Mesenteric fat pad (tissue), 1 donor: ENCODE measurements around the gene P3H3. TPM values are rescaled to one million over a fixed set of nuclear protein-coding genes. Genes with fewer than 3 reads are reported as not detected.
"Not testable (repeated sequence)": the region's sequence is repeated elsewhere in the genome, so short reads cannot be mapped to it uniquely, and the experiment has no call there.

Experiments
- DNase-seq: peaks from one replicate; pipeline ENCODE4 v3.0.0-alpha.2; 2020; ENCODE audit warnings: low spot score
- total RNA-seq: library from RNA; stranded (reverse); fragmentation: NEBNext Ultra II Directional; extraction: Animal tissue kit (Norgen Biotek cat#: 25700); gene quantifications from one replicate; pipeline ENCODE4 v1.2.1, GENCODE V29; 2021
- donor health status: DM: yes; HTN: yes; CAD: no.

The P3H3 gene
- total RNA-seq, 1 donor from 2014 or later: 11.1 TPM

DNA sequence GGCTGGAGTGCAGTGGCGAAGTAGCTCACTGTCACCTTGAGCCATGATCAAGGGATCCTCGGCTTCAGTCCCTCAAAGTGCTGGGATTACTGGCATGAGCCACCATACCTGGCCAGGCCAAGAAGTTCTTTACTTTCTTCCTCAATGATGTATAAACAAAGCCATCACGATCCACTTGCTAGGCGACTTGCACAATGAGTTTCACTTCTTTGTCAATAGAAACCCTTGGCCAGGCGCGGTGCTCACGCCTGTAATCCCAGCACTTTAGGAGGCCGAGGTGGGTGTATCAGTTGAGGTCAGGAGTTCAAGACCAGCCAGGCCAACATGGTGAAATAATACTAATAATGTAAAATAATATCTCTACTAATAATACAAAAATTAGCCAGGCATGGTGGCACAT, 59.3 kb downstream of the P3H3 start:
- DNase-seq: no peak

DNA sequence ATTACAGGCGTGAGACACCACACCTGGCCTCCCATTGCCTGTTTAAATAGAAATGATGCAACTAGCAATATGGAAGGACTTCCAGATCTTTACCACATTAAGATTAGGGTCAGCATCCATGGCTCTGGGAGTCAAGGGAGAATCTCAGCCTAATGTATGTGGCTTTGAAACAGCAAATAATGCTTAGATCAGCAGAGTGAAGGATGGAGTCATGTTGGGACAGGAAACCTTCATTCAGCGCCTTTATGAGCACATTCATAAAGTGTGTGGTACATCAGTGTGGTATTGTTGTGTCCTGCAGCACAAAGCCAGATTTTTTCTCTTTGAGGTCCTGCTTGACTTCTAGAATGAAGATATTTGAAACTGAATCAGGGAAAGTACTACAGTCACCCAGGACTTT, 60.2 kb downstream of the P3H3 start:
- DNase-seq: no peak

DNA sequence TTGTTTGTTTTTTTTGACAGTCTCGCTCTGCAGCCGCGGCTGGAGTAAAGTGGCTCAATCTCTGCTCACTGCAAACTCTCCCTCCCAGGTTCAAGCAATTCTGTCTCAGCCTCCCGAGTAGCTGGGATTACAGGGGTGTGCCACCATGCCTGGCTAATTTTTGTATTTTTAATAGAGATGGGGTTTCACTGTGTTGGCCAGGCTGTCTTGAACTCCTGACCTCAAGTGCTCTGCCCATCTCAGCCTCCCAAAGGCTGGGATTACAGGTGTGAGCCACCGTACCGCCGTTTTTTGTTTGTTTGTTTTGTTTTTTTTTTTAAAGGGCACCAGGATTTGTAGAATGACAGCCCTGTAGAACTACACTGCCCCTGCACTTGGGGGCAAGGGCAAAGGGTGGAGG, 60.6 kb downstream of the P3H3 start:
- not testable (repeated sequence) for DNase-seq

Other genes with a start within 250 kb of the P3H3 start
- gene CHD4, start 221.0 kb upstream of the P3H3 start, total RNA-seq: 218 TPM
- 2.5 TPM for gene LPAR5, start 192.4 kb upstream of the P3H3 start, total RNA-seq
- gene ACRBP, start 181.0 kb upstream of the P3H3 start, total RNA-seq: 2.5 TPM
- gene ING4, start 165.3 kb upstream of the P3H3 start, total RNA-seq: 16.7 TPM
- 39.3 TPM for gene ZNF384, start 139.0 kb upstream of the P3H3 start, total RNA-seq
- gene PIANP, start 127.6 kb upstream of the P3H3 start, total RNA-seq: 0.16 TPM
- gene COPS7A, start 104.4 kb upstream of the P3H3 start, total RNA-seq: 57.5 TPM
- 145 TPM for gene MLF2, start 75.3 kb upstream of the P3H3 start, total RNA-seq
- gene PTMS, start 62.0 kb upstream of the P3H3 start, total RNA-seq: 161 TPM
- 1.3 TPM for gene LAG3, start 55.9 kb upstream of the P3H3 start, total RNA-seq
- gene CD4, start 38.9 kb upstream of the P3H3 start, total RNA-seq: 31.3 TPM
- 7.0 TPM for gene GPR162, start 6.6 kb upstream of the P3H3 start, total RNA-seq
- gene GNB3, start 12.5 kb downstream of the P3H3 start, total RNA-seq: 1.2 TPM
- 0.16 TPM for gene CDCA3, start 22.9 kb downstream of the P3H3 start, total RNA-seq
- gene USP5, start 23.7 kb downstream of the P3H3 start, total RNA-seq: 74.8 TPM
- 383 TPM for gene TPI1, start 39.1 kb downstream of the P3H3 start, total RNA-seq
- gene SPSB2, start 44.9 kb downstream of the P3H3 start, total RNA-seq: 4.6 TPM
- 4.2 TPM for gene LRRC23, start 76.4 kb downstream of the P3H3 start, total RNA-seq
- gene ENO2, start 86.2 kb downstream of the P3H3 start, total RNA-seq: 5.3 TPM
- 148 TPM for gene ATN1, start 99.6 kb downstream of the P3H3 start, total RNA-seq
- not detected for gene RNU7-1, start 115.4 kb downstream of the P3H3 start, total RNA-seq
- 125 TPM for gene C12orf57, start 115.6 kb downstream of the P3H3 start, total RNA-seq
- 47.2 TPM for gene PTPN6, start 122.9 kb downstream of the P3H3 start, total RNA-seq
- gene PHB2, start 142.3 kb downstream of the P3H3 start, total RNA-seq: 143 TPM
- gene EMG1, start 142.5 kb downstream of the P3H3 start, total RNA-seq: 44.3 TPM
- 60.1 TPM for gene LPCAT3, start 190.1 kb downstream of the P3H3 start, total RNA-seq
- 593 TPM for gene C1S, start 232.3 kb downstream of the P3H3 start, total RNA-seq